HEK293T (cell line): Measurements from ENCODE around the gene BRF1.

Experiments
- ELF4 ChIP-seq: fragments of 450-650 bp; IDR thresholded peaks from 2 replicates; pipeline ENCODE4 v1.6.1; 2017; ENCODE audit warnings: antibody characterized with exemption
- FOXA1 ChIP-seq: fragments of 450-650 bp; IDR thresholded peaks from 2 replicates; pipeline ENCODE4 v1.6.1; 2016; ENCODE audit warnings: mild to moderate bottlenecking
- FOXM1 ChIP-seq: fragments of 450-650 bp; IDR thresholded peaks from 2 replicates; pipeline ENCODE4 v1.6.1; 2017; ENCODE audit warnings: mild to moderate bottlenecking, borderline replicate concordance
- HDGF ChIP-seq: fragments of 450-650 bp; IDR thresholded peaks from 2 replicates; pipeline ENCODE4 v1.6.1; 2017; ENCODE audit warnings: antibody characterized with exemption, borderline replicate concordance
- SP1 ChIP-seq: fragments of 450-650 bp; IDR thresholded peaks from 2 replicates; pipeline ENCODE4 v1.6.1; 2017
- SUZ12 ChIP-seq: fragments of 450-650 bp; IDR thresholded peaks from 2 replicates; pipeline ENCODE4 v1.6.1; 2016; ENCODE audit warnings: mild to moderate bottlenecking
- TARDBP ChIP-seq: fragments of 450-650 bp; IDR thresholded peaks from 2 replicates; pipeline ENCODE4 v1.6.1; 2016
- TF ChIP-seq, protein P1 (sequence below): fragments of 450-650 bp; IDR thresholded peaks from 2 replicates; pipeline ENCODE4 v1.6.1; 2016

DNA sequence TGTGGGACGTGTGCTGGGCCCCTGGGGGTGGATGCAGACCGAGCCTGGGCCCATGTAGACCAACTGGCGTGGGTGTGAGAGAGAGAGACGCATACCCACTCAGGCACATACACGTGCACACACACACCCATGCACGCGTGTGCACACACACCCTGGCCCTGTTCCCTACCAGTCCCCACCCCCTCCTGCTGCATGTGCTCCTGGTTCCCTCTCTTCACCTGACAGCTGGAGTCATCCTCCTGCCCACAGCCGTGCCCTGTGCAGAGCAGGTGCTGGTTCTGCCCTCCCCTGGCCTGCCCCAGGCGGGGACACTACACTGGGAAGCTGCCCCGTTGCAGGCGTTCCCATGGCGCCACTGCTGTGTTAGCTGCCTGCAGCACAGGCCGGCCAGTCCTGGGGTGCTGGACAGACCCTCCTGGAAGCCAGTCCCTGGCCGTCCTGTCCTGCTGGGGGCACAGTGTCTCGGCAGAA is 32.3 kb upstream of the BRF1 start:
- TF ChIP-seq SP1 (no peak), SUZ12 (no peak), FOXA1 (no peak), TARDBP (no peak), ELF4 (no peak), HDGF (no peak), FOXM1 (no peak)
- TF ChIP-seq, protein P1, sequence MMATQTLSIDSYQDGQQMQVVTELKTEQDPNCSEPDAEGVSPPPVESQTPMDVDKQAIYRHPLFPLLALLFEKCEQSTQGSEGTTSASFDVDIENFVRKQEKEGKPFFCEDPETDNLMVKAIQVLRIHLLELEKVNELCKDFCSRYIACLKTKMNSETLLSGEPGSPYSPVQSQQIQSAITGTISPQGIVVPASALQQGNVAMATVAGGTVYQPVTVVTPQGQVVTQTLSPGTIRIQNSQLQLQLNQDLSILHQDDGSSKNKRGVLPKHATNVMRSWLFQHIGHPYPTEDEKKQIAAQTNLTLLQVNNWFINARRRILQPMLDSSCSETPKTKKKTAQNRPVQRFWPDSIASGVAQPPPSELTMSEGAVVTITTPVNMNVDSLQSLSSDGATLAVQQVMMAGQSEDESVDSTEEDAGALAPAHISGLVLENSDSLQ = no peak
